ENCODE measurements around the gene PIGX.

Gene PIGX

GRCh38 chr3:196763179-196763578 is 51.0 kb downstream of the PIGX start:
- FAIRE-seq = no peak

GRCh38 chr3:196765454-196765853 is 53.3 kb downstream of the PIGX start:
- no peak for FAIRE-seq

GRCh38 chr3:196771067-196771466 is 58.9 kb downstream of the PIGX start:
- no peak for FAIRE-seq

- no peak for FAIRE-seq
Measured at GRCh38 chr3:196772102-196772501, 59.9 kb downstream of the PIGX start.

GRCh38 chr3:196772897-196773296 is 60.7 kb downstream of the PIGX start:
- no peak for FAIRE-seq

- FAIRE-seq = no peak
Measured at GRCh38 chr3:196774191-196774820, 62.1 kb downstream of the PIGX start.

GRCh38 chr3:196774848-196775422 is 62.8 kb downstream of the PIGX start:
- FAIRE-seq = no peak

- no peak for FAIRE-seq
Measured at GRCh38 chr3:196775938-196776337, 63.8 kb downstream of the PIGX start.

- FAIRE-seq = no peak
Measured at GRCh38 chr3:196777836-196778235, 65.7 kb downstream of the PIGX start.

GRCh38 chr3:196778755-196779154 is 66.6 kb downstream of the PIGX start:
- no peak for FAIRE-seq

- FAIRE-seq = no peak
Measured at GRCh38 chr3:196782511-196782910, 70.3 kb downstream of the PIGX start.
